H9 (cell line): ENCODE results near the gene CCDC93. TPM values are rescaled to one million over a fixed set of nuclear protein-coding genes. Genes with fewer than 3 reads are reported as not detected.
"Not testable (repeated sequence)": the region's sequence is repeated elsewhere in the genome, so short reads cannot be mapped to it uniquely, and the experiment has no call there.

Source experiments
- DNase-seq: peaks from one replicate; pipeline ENCODE4 v3.0.0-alpha.2; 2017
- H2AFZ ChIP-seq: one replicate; pipeline ENCODE4 v1.6.1; 2013; ENCODE audit warnings: mild to moderate bottlenecking, low read length, control low read depth, moderate library complexity
- H2AK5ac ChIP-seq: 2 replicates; pipeline ENCODE4 v1.6.1; 2013; ENCODE audit warnings: low read length, control low read depth, mixed read lengths; ENCODE audit not compliant: insufficient read length
- H2BK120ac ChIP-seq: one replicate; pipeline ENCODE4 v1.6.1; 2013; ENCODE audit warnings: low read depth, mild to moderate bottlenecking, low read length, control low read depth, inconsistent platforms; ENCODE audit not compliant: poor library complexity, severe bottlenecking
- H2BK12ac ChIP-seq: 2 replicates; pipeline ENCODE4 v1.6.1; 2013; ENCODE audit warnings: low read length, control low read depth, mixed read lengths, low read depth; ENCODE audit not compliant: insufficient read length
- H2BK15ac ChIP-seq: 2 replicates; pipeline ENCODE4 v1.6.1; 2013; ENCODE audit warnings: low read depth, low read length, control low read depth
- H2BK20ac ChIP-seq: one replicate; pipeline ENCODE4 v1.6.1; 2013; ENCODE audit warnings: low read depth, mild to moderate bottlenecking, low read length, control low read depth, inconsistent platforms; ENCODE audit not compliant: poor library complexity, severe bottlenecking
- H2BK5ac ChIP-seq: 2 replicates; pipeline ENCODE4 v1.6.1; 2013; ENCODE audit warnings: low read length, control low read depth, mixed read lengths; ENCODE audit not compliant: insufficient read length
- H3K14ac ChIP-seq: 2 replicates; pipeline ENCODE4 v1.6.1; 2013; ENCODE audit warnings: low read length, control low read depth; ENCODE audit not compliant: insufficient read depth
- H3K18ac ChIP-seq: 2 replicates; pipeline ENCODE4 v1.6.1; 2013; ENCODE audit warnings: low read depth, mild to moderate bottlenecking, mixed read lengths, low read length, control low read depth; ENCODE audit not compliant: insufficient read length
- H3K23ac ChIP-seq: 2 replicates; pipeline ENCODE4 v1.6.1; 2013; ENCODE audit warnings: low read length, control low read depth, mixed read lengths, low read depth; ENCODE audit not compliant: insufficient read length
- H3K23me2 ChIP-seq: 2 replicates; pipeline ENCODE4 v1.6.1; 2013; ENCODE audit warnings: low read depth, mild to moderate bottlenecking, mixed read lengths, low read length, control low read depth; ENCODE audit not compliant: insufficient read length, poor library complexity, severe bottlenecking
- H3K27ac ChIP-seq: 2 replicates; pipeline ENCODE4 v1.5.1; 2013; ENCODE audit warnings: low read length, control low read depth, mixed read lengths, low read depth; ENCODE audit not compliant: insufficient read length
- H3K27me3 ChIP-seq: 2 replicates; pipeline ENCODE4 v1.6.1; 2013; ENCODE audit warnings: low read length, control low read depth, inconsistent platforms; ENCODE audit not compliant: insufficient read depth
- H3K4ac ChIP-seq: 2 replicates; pipeline ENCODE4 v1.6.1; 2013; ENCODE audit warnings: low read depth, mild to moderate bottlenecking, control low read depth, inconsistent platforms, low read length, moderate library complexity
- H3K4me1 ChIP-seq: 2 replicates; pipeline ENCODE4 v1.6.1; 2013; ENCODE audit warnings: low read length, control low read depth, inconsistent platforms; ENCODE audit not compliant: insufficient read depth
- H3K4me2 ChIP-seq: 2 replicates; pipeline ENCODE4 v1.6.1; 2013; ENCODE audit warnings: low read length, control low read depth, mixed read lengths; ENCODE audit not compliant: insufficient read length, insufficient read depth
- H3K56ac ChIP-seq: 2 replicates; pipeline ENCODE4 v1.6.1; 2013; ENCODE audit warnings: low read depth, mild to moderate bottlenecking, mixed read lengths, low read length, control low read depth; ENCODE audit not compliant: insufficient read length
- H3K79me1 ChIP-seq: 2 replicates; pipeline ENCODE4 v1.6.1; 2013; ENCODE audit warnings: low read depth, mild to moderate bottlenecking, moderate library complexity, low read length, control low read depth, inconsistent platforms; ENCODE audit not compliant: insufficient read depth, poor library complexity, severe bottlenecking
- H3K79me2 ChIP-seq: 2 replicates; pipeline ENCODE4 v1.6.1; 2013; ENCODE audit warnings: low read length, control low read depth, inconsistent platforms; ENCODE audit not compliant: insufficient read depth
- H3K9ac ChIP-seq: 2 replicates; pipeline ENCODE4 v1.6.1; 2013; ENCODE audit warnings: low read length, control low read depth, mixed read lengths; ENCODE audit not compliant: insufficient read length; ENCODE audit errors: extremely low read depth
- H3K9me3 ChIP-seq: one replicate; pipeline ENCODE4 v1.6.1; 2013; ENCODE audit warnings: low read depth, low read length, inconsistent platforms; ENCODE audit not compliant: control insufficient read depth
- H3T11ph ChIP-seq: one replicate; pipeline ENCODE4 v1.6.1; 2013; ENCODE audit warnings: mild to moderate bottlenecking, low read length, control low read depth, inconsistent platforms
- H4K20me1 ChIP-seq: one replicate; pipeline ENCODE4 v1.6.1; 2013; ENCODE audit not compliant: control insufficient read depth, insufficient read length, insufficient read depth
- H4K5ac ChIP-seq: 2 replicates; pipeline ENCODE4 v1.6.1; 2013; ENCODE audit warnings: low read depth, mild to moderate bottlenecking, mixed read lengths, low read length, control low read depth; ENCODE audit not compliant: insufficient read length
- H4K8ac ChIP-seq: replicated peaks from 2 replicates; pipeline ENCODE4 v1.6.1; 2013; ENCODE audit warnings: low read length, control low read depth, mixed read lengths, low read depth; ENCODE audit not compliant: insufficient read length
- H4K91ac ChIP-seq: 2 replicates; pipeline ENCODE4 v1.6.1; 2013; ENCODE audit warnings: low read depth, mild to moderate bottlenecking, moderate library complexity, mixed read lengths, low read length, control low read depth; ENCODE audit not compliant: insufficient read length
- H3K27ac Mint-ChIP-seq, 3 experiments: 2 replicates in 2 of 3; 3 replicates in 1 of 3; pipeline ENCODE4 v1.8.0; 2020 to 2021; ENCODE audit warnings: mixed read lengths in 3 of 3, mild to moderate bottlenecking in 1 of 3, moderate library complexity in 1 of 3
- H3K27me3 Mint-ChIP-seq: 2 replicates; pipeline ENCODE4 v1.8.0; 2021; ENCODE audit warnings: low read depth, mild to moderate bottlenecking, moderate library complexity, mixed read lengths
- H3K36me3 Mint-ChIP-seq, 3 experiments: 2 replicates in 2 of 3; 3 replicates in 1 of 3; pipeline ENCODE4 v1.8.0; 2020 to 2021; ENCODE audit warnings: low read depth in 3 of 3, mixed read lengths in 3 of 3; ENCODE audit not compliant: insufficient read depth in 1 of 3
- H3K4me1 Mint-ChIP-seq, 2 experiments: 2 replicates each; pipeline ENCODE4 v1.8.0; 2020; ENCODE audit warnings: mixed read lengths in 2 of 2
- H3K4me3 Mint-ChIP-seq, 2 experiments: 2 replicates in 1 of 2; 3 replicates in 1 of 2; pipeline ENCODE4 v1.8.0; 2020 to 2021; ENCODE audit warnings: mild to moderate bottlenecking in 2 of 2, mixed read lengths in 2 of 2, moderate library complexity in 1 of 2
- H3K9me3 Mint-ChIP-seq, 2 experiments: 2 replicates in 1 of 2; 3 replicates in 1 of 2; pipeline ENCODE4 v1.8.0; 2020; ENCODE audit warnings: mild to moderate bottlenecking in 2 of 2, mixed read lengths in 2 of 2, moderate library complexity in 1 of 2
- WGBS: extraction: QIAGEN DNeasy Blood & Tissue Kit; methylation state at CpG from one replicate; pipeline ENCODE4 v1.1.7; 2013; ENCODE audit warnings: missing lambda C conversion rate, low lambda C conversion rate, mixed read lengths; ENCODE audit not compliant: insufficient read length; ENCODE audit errors: extremely low coverage; 5-methylcytosine and 5-hydroxymethylcytosine counted together
- total RNA-seq: library from RNA; stranded (reverse); gene quantifications from 2 replicates; pipeline ENCODE4 v1.2.1, GENCODE V29; 2021
- TF ChIP-seq, protein P1 (sequence below): fragments of 200-600 bp; sonication (generic); conservative IDR thresholded peaks from 3 replicates; pipeline ENCODE4 v1.8.0; 2021; ENCODE audit warnings: antibody characterized with exemption, mild to moderate bottlenecking

Gene CCDC93
- total RNA-seq, 1 experiment from 2014 or later: 16.4 TPM

DNA sequence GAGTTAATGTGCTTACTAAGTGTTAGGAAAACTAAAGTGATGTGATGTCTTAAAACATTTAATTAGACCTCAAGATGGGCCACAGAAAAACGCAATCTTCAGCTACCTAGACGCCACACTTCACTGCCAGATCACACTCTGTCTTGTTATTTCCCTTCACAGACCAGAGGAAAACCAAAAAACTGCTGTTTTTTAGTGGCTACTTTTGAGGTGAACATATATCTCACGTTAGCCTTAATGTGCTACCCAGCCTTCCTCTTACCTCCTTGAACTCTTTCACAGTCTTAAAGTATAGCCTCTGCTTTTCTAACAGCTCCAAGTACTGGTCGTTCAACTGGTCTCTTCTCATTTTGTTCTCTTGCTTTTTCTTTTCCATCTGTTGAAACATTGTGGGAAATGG lies 83.1 kb downstream of the CCDC93 start:
- Histone ChIP-seq H2AK5ac (no peak overlapping the region), H3K9me3 (no peaks in the 10 kb centered on the region), H3T11ph (no peak overlapping the region), H2BK120ac (no peak overlapping the region), H3K23ac (no peak overlapping the region), H3K4me1 (no peaks in the 10 kb centered on the region), H3K23me2 (no peaks in the 10 kb centered on the region), H3K79me2 (no peaks in the 10 kb centered on the region), H2BK15ac (no peak overlapping the region), H2BK20ac (no peak overlapping the region), H2BK12ac (no peak overlapping the region), H3K4me2 (no peak overlapping the region), H3K27me3 (no peaks in the 10 kb centered on the region), H2AFZ (no peak overlapping the region), H3K18ac (no peak overlapping the region), H4K5ac (no peak overlapping the region), H3K9ac (no peak overlapping the region), H2BK5ac (no peak overlapping the region), H3K79me1 (no peaks in the 10 kb centered on the region), H3K14ac (no peak overlapping the region), H4K20me1 (no peaks in the 10 kb centered on the region), H4K91ac (no peak overlapping the region), H3K56ac (no peak overlapping the region), H3K4ac (no peak overlapping the region), H3K27ac (no peak overlapping the region), H4K8ac (no peak overlapping the region)
- no peak overlapping the region for H3K4me3 Mint-ChIP-seq
- H3K27ac Mint-ChIP-seq: no peak overlapping the region
- peaks cover 30 to 66% (median 43%) of the 10 kb centered on the region in 3 experiments; a peak in 6 of 7 replicates for H3K36me3 Mint-ChIP-seq
- no CpG with 5 or more reads among the region's 4 CpGs for WGBS
- TF ChIP-seq, protein P1, sequence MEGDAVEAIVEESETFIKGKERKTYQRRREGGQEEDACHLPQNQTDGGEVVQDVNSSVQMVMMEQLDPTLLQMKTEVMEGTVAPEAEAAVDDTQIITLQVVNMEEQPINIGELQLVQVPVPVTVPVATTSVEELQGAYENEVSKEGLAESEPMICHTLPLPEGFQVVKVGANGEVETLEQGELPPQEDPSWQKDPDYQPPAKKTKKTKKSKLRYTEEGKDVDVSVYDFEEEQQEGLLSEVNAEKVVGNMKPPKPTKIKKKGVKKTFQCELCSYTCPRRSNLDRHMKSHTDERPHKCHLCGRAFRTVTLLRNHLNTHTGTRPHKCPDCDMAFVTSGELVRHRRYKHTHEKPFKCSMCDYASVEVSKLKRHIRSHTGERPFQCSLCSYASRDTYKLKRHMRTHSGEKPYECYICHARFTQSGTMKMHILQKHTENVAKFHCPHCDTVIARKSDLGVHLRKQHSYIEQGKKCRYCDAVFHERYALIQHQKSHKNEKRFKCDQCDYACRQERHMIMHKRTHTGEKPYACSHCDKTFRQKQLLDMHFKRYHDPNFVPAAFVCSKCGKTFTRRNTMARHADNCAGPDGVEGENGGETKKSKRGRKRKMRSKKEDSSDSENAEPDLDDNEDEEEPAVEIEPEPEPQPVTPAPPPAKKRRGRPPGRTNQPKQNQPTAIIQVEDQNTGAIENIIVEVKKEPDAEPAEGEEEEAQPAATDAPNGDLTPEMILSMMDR: no peak
- H3K9me3 Mint-ChIP-seq: peaks cover 0 to 5% of the 10 kb centered on the region in 2 experiments; a peak in 3 of 5 replicates
- no peaks in the 10 kb centered on the region for H3K27me3 Mint-ChIP-seq
- no peak for DNase-seq
- H3K4me1 Mint-ChIP-seq: no peaks in the 10 kb centered on the region

DNA sequence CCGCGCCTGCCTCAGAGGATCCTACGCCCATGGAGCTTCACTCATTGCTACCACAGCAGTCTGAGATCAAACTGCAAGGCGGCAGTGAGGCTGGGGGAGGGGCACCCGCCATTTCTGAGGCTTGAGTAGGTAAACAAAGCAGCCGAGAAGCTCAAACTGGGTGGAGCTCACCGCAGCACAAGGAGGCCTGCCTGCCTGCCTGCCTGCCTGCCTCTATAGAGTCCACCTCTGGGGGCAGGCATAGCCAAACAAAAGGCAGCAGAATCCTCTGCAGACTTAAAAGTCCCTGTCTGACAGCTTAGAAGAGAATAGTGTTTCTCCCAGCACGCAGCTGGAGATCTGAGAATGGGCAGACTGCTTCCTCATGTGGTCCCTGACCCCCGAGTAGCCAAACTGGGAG lies 90.4 kb downstream of the CCDC93 start:
- H3T11ph ChIP-seq, H3K27me3 Mint-ChIP-seq: not testable (repeated sequence)

More for the DNA sequence above, 90.4 kb downstream of the CCDC93 start:
- not testable (repeated sequence) for H4K8ac ChIP-seq, H3K4me2 ChIP-seq, H3K27ac Mint-ChIP-seq, H2BK12ac ChIP-seq, H3K27me3 ChIP-seq, H3K9ac ChIP-seq, H4K20me1 ChIP-seq, H2BK20ac ChIP-seq, H3K79me1 ChIP-seq, H3K4ac ChIP-seq, H3K27ac ChIP-seq, H3K9me3 ChIP-seq, H2BK15ac ChIP-seq, H3K23ac ChIP-seq, H3K56ac ChIP-seq, H3K23me2 ChIP-seq, H3K79me2 ChIP-seq, H3K14ac ChIP-seq, H3K4me1 ChIP-seq, H2BK5ac ChIP-seq, H3K4me1 Mint-ChIP-seq, H2BK120ac ChIP-seq, H4K5ac ChIP-seq, H3K4me3 Mint-ChIP-seq, DNase-seq, H4K91ac ChIP-seq, H2AK5ac ChIP-seq, H3K18ac ChIP-seq, H2AFZ ChIP-seq
- H3K9me3 Mint-ChIP-seq: peaks cover 14 to 20% of the 10 kb centered on the region in 2 experiments
- no CpG with 5 or more reads among the region's 9 CpGs for WGBS
- peaks cover 60 to 81% (median 68%) of the 10 kb centered on the region in 3 experiments for H3K36me3 Mint-ChIP-seq
